ENCODE measurements around the gene FAM110A.
A peak's percentile ranks its signal among the peaks of the same experiment; 100 is the strongest.
"Not testable (repeated sequence)": the region's sequence is repeated elsewhere in the genome, so short reads cannot be mapped to it uniquely, and the experiment has no call there.

Gene FAM110A

DNA sequence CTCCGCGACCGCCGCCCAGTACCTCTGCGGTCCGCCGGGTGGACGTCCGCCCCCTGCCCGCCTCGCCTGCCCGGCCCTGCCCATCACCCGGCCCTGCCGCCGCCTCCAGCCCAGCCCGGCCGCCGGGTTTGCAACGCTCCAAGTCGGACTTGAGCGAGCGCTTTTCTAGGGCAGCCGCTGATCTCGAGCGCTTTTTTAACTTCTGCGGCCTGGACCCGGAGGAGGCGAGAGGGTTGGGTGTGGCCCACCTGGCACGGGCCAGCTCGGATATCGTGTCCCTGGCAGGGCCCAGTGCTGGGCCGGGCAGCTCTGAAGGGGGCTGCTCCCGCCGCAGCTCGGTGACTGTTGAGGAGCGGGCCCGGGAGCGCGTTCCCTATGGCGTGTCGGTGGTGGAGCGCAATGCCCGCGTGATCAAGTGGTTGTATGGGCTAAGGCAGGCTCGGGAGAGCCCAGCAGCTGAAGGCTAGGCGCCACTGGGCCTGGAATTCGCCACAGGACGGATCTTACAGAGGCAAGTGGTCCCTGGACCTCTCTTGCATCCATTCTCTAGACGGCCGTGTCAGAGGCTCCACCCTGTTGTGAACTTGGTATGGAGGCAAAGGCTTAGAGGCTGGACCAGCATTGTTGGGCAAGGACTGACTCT, 11.8 kb downstream of the FAM110A start:
- DNase-seq = no peak

DNA sequence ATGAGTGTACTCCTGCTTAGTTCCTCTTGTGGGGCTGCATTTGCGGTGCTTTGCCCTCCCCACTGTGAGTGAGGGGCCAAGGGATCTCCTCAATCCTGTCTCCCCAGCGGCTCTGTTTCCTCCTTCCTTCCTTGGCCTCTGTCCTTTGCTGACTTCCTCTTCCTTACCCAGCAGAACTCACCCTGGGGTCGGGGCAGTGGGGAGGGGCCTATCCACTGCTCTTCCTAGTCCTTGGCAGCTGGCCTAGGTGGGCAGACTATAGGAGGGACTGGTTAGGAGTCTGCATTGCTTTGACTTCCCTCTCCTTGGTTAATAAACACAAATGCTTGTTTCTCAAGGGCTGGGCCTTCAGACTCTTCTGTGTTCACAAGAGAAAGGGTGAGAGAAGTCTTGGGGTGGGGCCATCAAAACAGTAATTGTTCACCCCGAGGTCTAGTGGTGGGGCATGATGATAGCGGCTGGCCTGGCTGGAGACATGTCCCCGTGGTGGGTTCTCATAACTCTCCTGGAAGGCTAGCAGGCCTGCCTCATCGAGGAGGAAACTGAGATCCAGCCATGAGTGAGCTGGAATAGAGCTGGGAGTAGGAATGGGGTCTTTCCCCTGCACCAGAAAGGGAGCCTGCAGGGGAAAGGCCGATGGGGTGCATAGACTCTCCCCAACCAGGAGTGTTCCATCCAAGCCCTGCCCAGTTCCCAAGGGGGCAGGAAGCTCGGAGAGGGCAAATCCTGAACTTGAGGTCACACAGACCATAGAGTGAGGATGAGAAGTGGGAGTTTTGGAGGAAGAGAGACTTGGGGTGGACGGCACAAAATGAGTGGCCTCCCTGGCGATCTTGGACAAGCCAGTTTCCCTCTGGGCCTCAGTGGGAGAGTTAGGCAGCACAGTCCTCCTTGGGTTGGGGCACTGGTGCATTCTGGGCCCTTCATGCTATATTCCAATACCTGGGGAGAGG, 12.7 kb downstream of the FAM110A start:
- no peak for DNase-seq

DNA sequence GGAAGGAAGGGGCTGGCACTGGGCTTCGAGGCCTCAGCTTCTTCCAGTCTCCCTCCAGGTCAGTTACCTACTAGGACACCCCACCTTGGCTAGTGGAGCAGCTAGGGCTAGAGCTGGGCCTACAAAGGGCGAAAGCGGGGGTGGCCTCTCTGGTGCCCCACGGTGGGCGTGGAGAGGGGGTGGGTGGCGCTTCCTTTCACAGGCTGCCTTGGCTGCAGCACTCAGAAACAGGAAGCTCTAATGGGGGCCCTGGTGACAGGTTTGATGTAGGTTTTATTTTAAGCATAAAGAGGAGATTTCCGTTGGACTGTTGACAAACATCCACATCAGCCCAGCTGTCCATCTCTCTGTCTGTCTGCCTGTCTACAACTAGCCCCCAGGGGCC, 13.4 kb downstream of the FAM110A start:
- peak; percentile 53 for DNase-seq

DNA sequence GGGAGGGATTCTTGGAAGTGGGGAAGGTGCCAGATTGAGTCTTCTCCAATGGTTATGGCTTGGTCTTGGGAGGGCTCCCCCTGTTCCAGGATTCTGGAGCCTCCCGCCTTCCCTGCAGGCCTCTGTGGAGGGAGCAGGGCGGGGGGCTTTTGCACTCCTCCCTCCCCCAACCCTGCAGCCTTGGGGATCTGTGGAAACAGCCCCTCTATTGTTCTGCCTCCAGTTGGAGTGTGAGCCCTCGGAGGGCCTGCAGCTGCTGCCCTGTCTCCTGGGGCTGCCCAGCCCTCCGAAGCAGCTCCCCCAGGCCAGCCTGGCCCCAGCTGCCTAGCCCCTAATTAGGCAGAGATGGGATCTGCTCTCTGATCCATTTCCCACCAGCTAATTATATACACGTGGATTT, 14.7 kb downstream of the FAM110A start:
- no peak for DNase-seq

DNA sequence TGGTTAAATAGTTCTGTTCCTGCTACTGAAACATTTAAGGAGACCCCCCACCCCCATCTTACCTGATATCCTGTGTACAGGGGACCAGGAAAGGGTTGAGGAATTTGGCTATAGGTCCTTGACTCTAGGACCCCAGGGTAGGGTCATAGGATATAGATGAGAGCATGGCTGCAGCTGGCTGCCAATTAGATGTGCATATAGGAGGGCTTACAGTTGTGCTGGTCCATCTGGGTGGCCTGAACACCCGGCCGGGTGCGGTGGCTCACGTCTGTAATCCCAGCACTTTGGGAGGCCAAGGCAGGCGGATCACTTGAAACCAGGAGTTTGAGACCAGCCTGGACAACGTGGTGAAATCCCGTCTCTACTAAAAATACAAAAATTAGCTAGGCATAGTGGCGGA, 15.2 kb downstream of the FAM110A start:
- not testable (repeated sequence) for DNase-seq

DNA sequence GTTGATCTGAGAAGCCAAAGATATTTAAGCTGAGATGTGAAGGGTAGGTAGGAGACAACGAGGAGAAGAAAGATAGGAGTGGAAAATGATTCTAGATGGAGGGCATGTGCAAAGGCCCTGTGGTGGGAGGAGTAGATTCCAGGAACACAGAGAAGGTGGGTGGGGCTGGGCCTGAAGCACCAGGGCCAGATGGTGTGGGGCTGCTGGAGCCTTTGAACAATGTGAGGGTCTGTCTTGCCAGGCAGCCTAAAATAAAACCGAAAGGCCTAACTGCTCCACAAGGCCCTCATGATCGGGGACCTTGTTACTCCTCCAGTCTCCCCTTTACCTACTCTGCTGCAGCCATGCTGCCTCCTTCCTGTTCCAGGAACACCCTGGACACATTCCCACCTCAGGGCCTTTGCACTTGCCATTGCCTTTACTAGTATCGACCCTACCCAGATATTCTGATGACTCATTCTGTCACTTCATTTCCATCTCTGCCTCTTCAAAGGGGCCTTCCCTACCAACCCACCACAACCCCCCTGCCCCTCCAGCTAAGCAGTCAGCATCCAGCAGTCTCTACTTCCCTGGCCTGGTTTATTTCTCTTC, 20.0 kb downstream of the FAM110A start:
- no peak for DNase-seq

DNA sequence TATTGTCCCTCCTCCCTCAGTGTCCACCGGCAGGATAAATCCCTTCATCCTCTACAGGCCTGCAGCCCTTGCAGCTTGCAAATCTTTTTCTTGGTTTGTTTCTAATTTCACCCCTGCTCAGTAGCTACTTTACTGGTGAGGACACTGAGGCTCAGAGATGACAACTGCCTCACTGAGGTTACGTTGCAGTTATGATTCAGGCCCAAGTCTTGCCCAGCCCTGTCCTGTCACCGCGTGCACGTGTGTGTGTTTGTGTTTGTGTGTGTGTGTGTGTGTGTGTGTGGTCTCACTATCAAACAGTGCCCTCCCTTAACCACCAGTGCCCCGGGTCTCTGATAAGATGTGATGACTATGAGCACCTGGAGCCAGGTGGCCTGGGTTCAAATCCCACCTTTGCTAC, 21.1 kb downstream of the FAM110A start:
- no peak for DNase-seq

DNA sequence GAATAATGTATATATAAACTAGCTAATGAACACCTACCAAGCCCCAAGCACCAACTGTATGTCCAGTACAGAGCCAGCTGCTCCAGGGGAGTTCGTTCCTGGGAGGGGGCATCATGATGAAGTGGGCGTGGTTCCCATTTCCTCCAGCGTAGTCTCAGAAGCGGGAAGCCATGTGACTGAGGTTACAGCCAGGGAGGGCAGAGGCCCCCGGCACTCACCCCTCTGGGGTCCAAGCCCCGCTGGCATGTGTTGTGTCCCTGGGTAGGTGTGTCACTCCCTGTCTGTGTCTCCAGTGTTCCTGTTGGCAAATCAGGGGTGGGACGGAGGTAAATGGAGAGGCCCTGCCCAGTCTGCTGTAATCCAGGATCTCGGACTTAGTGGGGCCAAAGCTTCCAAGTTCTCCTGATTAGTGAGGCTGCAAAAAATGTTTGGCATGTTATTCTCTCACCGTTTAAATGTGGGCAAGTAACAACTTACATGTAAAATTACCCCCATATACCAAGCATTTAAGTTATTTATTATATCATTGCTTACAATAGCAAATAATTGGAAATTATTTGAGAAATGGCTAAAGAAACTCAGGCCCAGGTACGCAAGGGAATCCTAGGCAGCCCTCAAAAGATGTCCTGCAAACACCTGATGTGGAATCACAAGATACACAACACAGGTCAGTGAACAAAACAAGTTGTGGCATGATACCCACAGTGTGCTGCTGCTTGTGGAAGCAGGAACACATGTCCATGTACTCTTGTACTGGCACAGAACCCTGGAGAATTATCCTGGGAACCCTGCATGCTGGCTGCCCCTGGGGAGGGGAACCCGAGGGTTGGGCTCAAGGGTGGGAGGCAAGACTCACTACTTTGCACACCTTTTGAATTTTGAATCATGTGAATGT, 22.2 kb downstream of the FAM110A start:
- DNase-seq = no peak

DNA sequence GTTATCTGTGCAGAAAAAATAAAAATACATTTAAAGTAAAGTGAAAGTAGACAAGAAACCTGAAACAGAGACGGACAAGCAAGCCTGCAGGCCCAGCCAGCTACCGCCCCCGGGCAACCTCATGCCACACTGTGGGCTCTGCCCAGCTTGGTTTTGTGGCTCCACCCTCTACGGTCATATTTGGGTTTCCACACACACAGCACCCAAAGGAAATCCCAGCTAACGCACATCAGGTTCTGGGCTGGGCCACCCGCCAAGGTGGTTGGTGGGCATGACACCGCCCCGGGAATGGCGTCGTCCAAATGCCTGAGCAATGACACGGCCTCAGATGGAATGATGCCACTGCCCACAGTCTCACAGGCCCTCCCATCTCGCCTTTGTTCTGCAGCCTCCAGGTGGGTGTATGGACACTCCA, 22.9 kb downstream of the FAM110A start:
- DNase-seq = peak; percentile 55

DNA sequence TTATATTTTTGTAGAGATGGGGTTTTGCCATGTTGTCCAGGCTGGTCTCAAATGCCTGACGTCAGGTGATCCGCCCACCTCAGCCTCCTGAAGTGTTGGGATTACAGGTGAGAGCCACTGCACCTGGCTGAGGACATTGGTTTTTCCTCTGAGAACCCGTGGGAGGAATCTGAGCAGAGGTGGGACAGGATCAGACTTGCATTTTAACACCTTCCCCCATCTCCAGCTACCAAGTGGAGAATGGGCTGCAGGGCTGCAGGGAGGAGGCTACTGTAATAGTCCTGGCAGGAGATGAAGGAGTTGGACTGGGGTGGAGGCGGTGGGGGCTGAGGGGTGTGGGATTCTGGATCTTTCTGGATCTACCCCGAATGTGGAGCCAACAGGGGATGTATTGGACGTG, 24.5 kb downstream of the FAM110A start:
- DNase-seq = no peak

DNA sequence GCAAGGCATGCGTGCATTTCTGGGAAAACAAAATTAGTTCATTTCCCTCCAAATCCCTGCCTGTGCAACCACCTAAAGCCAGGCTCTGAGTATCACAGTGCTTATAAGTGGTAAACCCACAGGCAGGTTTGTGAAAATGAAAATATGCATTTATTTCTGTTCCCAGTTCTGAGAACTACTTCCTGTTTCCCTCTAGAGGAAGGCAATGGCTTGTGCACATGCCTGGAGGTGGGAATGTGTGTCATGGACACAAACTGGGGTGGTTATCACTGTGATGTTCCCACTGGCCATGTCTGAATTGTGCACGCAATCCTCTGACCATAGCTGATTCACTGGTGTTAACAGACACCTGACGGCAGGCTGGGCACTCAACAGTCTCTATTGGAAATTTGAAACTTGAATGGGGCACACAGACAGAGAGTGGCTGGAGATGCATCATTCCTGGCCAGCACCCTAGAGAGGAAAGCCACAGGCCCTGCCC, 26.3 kb downstream of the FAM110A start:
- DNase-seq = no peak

DNA sequence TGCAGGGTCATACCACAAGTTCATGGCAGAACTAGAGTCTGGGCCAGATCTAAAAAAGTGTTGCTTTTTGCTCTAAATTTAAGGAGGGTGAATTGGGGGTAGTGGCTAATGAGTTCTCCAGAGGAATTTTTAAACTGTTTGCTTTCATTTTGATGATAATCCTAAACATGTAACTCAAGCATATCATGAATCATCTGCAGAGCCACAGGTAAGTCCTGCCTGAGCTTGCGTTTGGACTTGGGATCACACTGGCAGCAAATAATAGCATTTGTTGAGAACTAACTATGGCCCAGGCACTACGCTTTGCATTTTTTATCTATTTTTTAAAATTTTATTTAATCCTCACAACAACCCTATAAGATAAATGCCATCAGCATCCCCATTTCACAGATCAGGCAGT, 27.4 kb downstream of the FAM110A start:
- DNase-seq = no peak

DNA sequence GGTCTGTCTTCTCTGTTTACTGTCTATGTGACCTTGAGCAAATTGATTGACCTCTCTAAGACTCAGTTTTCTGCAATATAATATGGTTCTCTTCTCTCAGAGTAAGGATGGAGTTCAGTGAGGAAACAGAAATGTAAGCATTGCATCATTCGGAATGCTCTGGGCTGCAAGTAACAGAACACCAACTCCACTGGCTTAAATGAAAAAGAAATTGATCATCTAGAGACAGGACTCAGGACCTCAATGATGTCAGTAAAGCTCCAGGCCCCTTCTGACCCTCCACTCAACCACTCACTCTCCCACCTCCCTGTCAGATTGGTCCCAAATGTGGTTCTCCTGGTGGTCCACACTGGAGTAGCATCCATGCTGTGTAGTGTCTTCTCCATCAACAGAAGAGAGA, 31.9 kb downstream of the FAM110A start:
- no peak for DNase-seq

DNA sequence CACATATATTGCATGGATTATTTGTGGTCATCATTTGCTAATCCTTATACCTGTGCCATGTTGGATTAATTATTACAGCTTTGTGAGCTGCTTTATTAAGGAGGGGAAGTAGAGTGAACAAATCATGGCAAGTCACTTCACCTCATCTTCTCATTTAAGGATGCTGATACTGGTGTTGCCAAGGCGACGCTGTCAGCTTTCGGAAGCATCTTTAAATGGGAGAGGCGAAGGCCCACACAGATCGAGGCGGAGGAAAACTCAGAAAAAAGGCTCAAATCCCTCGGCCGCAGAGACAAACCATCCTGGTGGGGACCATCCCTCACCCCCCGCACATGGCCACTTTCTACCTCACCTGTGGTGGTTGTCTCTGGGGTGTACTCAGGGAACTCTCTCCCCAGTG, 34.8 kb downstream of the FAM110A start:
- no peak for DNase-seq

DNA sequence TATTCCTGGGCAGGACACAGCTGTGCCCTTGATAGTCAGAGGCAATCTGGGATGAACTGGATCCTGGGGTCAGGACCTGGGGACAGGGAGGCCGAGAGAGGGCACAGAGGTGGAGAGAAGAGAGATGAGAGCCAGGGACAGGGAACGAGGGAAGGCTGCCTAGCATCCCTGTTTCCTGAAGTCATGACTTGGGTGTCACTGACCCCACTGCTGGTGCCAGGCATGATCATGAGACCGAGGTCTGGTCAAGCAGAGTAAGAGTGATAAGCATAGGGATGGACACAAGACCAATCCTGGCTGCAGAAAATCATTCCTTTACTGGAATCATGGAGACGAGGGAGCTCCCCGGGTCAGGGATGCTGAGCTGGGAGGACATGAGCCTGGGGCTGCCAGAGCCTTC, 36.1 kb downstream of the FAM110A start:
- DNase-seq = no peak

DNA sequence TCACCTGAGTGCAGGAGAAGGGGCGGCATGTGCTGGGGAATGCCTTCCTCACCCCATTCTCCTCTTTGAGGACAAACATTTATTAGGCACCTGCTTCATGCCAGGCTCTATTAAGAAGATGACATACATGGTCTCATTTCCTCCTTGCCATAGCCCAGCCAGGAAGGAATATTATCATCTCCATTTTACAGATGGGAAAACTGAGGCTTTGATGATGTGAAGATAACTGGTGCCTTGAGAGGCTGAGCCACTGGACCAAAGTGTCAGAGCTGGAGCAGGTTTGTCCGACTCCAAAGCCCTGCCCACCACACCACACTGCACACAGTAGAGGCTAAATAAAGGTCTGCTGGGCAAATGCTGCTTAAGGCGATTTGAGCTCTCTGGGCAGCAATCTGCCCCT, 37.2 kb downstream of the FAM110A start:
- DNase-seq = no peak

DNA sequence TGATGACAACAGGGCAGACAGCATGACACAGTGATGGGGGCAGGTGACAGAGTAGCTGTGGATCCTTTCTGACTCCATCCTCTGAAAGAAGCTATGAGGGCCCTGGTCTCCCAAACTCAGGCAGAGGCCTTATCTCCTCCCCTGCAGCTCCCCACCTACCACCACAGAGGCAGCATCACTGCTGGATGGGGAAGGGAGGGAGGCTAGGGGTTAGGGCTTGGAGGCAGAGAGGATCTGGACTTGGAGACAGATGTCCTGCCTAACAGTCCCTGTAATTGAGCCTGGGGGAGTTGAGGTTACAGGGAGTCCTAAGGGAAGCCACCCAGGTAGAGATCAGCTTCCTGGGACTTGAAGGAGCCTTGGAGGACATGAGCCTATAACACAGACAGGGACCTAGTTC, 37.9 kb downstream of the FAM110A start:
- no peak for DNase-seq

DNA sequence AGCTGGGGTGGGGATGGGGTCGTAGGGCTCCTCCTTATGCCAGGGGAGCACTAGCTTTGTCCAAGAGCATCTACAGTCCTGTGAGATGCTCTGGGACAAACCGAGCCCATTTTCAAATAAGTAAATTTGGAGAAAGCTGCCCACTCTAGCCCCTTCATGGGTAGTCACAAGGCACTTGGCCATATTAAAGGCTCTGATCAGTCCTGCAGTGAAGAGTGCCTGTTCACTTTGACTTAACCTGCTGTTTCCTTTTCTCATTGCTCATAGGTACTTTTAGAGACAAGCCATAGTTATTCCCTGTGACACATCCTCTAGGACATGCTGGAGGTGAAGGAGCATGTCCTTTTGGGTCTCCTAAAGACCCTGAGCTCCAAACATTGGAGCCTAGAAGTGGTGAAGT, 38.4 kb downstream of the FAM110A start:
- DNase-seq = no peak

DNA sequence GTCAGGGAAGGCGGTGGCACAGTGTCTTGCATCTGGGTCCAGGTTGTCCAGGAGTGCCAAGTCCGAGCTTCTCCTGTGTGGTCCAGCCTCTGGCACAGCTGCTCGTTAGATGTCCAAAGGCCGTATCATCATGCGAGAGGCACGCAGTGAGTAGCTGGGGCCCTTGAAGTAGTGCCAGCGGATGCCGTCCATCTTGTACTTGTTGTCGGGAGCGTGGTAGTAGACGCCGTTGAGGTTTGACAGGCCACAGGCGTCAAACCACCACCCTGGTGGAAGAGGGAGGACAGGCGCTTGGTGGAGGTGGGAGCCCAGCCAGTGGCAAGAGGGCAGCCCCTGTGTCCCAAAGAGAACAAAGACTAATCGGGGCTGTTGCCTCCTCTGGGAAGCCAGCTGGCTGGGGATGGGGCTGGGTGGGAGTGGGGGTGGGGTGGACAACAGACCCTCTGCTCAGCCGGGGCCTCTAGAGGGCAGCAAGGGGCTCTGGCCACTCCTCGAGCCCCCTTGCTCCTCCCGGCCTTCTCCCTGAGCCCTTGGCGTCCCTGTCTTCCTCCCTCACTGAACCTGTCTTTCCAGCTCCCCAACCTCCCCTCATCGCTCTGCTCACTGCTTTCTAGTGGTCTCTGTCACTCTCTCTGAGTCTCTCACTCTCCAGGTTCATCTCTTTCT, 39.5 kb downstream of the FAM110A start:
- DNase-seq = no peak

DNA sequence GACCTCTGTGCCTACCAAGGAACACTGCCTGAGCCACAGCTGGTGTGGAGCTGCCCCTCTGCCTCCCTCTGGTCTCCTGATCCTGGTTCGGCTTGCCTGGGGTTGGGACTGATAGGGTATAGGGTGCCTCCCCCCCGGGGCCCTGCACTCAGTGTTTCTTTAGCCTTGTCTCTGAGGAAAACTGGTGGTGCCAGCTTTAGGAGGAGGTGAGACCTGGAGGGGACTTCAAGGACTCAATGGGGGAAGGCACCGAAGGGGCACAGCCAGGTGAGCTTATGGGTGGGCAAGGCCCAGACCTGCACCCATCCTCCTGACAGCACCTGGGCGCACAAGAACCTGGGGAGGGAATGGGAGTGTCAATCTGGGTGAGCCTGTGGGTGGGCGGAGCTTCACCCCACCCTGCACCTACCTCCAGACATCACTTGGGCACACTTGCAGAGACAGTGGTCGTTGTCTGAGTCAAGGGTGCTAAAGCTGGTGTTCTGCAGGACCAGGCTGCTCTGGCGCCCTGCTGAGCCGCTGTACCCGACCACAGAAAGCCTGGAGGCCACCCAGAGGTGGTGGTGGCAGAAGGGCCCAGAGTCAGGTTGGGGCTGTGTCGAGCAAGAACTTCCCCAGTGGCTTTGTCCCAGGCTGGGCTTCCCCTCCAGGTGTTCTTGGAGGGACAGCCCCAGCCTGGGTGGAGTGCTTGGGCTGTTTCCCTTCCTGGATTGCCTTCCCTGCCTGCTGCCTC, 40.5 kb downstream of the FAM110A start:
- DNase-seq = no peak

DNA sequence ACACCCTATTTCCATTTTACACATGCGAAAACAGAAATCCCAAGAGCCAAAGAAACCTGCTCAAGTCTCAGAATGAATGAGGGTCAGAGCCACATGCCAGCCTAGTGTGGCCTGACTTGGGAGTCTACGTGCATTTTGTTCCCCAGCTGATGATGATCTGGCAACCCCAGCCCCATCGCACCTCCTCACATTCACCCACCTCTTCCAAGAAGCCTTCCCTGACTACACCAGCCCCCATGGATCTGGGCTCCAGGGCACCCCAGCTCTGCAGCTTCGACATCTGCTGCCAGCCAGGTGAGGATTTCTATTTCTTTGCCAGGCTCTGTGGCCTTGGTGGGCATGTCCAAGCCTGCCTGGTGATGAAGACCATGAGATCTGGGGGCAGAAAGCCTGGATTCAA, 41.6 kb downstream of the FAM110A start:
- no peak for DNase-seq

DNA sequence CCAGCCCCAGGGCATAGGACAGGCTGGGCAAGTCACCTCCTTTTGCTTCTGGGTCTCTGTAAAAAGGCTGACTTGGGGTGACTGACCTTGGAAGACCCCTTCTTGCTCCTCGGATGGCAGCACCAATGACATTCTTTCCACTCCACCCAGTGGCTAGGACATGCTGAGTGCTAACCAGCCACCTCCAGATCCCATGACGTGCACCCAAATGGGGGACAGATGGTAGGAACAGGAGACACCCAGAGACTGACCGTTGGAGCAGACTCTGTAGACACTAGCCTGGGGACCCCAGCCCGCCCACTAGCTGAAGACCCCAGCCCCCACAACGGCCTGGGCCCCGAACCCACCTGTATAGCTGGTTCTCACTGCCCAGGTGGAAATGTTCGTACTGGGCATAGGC, 44.3 kb downstream of the FAM110A start:
- DNase-seq = no peak
